Activated naive CD4-positive, alpha-beta T cell treated with anti-CD3 and anti-CD28 coated beads, Interleukin-2, amount 10 ng/mL, durations not matched to agents 7 days and 5 days (primary cell): ENCODE data around the gene AASDH.

ENCODE experiments used
- CTCF ChIA-PET: fragments of 350-600 bp; sonication (Branson Sonifier 250); formaldehyde crosslinking; loops from one replicate; lab custom pipeline; 2021; ENCODE audit warnings: antibody characterized with exemption; lab: Charles Lee
- DNase-seq: peaks from one replicate; pipeline ENCODE4 v3.0.0-alpha.2; 2020
- H3K27ac Mint-ChIP-seq: one replicate; pipeline ENCODE4 v1.8.0; 2021; ENCODE audit warnings: mild to moderate bottlenecking, moderate library complexity, mixed read lengths
- H3K27me3 Mint-ChIP-seq: one replicate; pipeline ENCODE4 v1.8.0; 2021; ENCODE audit warnings: mild to moderate bottlenecking, mixed read lengths
- H3K36me3 Mint-ChIP-seq: one replicate; pipeline ENCODE4 v1.8.0; 2021; ENCODE audit warnings: mixed read lengths
- H3K4me1 Mint-ChIP-seq: one replicate; pipeline ENCODE4 v1.8.0; 2021; ENCODE audit warnings: mixed read lengths
- H3K4me3 Mint-ChIP-seq: one replicate; pipeline ENCODE4 v1.8.0; 2021; ENCODE audit warnings: mild to moderate bottlenecking, moderate library complexity, mixed read lengths
- H3K9me3 Mint-ChIP-seq: one replicate; pipeline ENCODE4 v1.8.0; 2021; ENCODE audit warnings: mixed read lengths

The AASDH gene

GRCh38 chr4:56318555-56318954, 68.7 kb downstream of the AASDH start:
- CTCF ChIA-PET = no interaction called here
- Mint-ChIP-seq H3K27me3 (peaks cover 9% of the 10 kb centered on the region), H3K4me3 (no peak overlapping the region), H3K9me3 (no peaks in the 10 kb centered on the region), H3K27ac (no peak overlapping the region), H3K36me3 (no peaks in the 10 kb centered on the region), H3K4me1 (no peaks in the 10 kb centered on the region)
- DNase-seq = no peak

GRCh38 chr4:56317749-56318148, 69.5 kb downstream of the AASDH start:
- Mint-ChIP-seq H3K36me3 (no peaks in the 10 kb centered on the region), H3K9me3 (no peaks in the 10 kb centered on the region), H3K4me1 (no peaks in the 10 kb centered on the region), H3K27ac (no peak overlapping the region), H3K4me3 (no peak overlapping the region), H3K27me3 (peaks cover 9% of the 10 kb centered on the region)
- DNase-seq = no peak
- CTCF ChIA-PET = no interaction called here

GRCh38 chr4:56316011-56316650, 71.2 kb downstream of the AASDH start:
- no peak overlapping the region for H3K27ac Mint-ChIP-seq
- H3K4me1 Mint-ChIP-seq = no peaks in the 10 kb centered on the region
- DNase-seq = no peak
- H3K4me3 Mint-ChIP-seq = no peak overlapping the region
- no peaks in the 10 kb centered on the region for H3K9me3 Mint-ChIP-seq
- CTCF ChIA-PET = no interaction called here
- no peaks in the 10 kb centered on the region for H3K36me3 Mint-ChIP-seq
- H3K27me3 Mint-ChIP-seq = peaks cover 8% of the 10 kb centered on the region

GRCh38 chr4:56315543-56315942, 71.7 kb downstream of the AASDH start:
- Mint-ChIP-seq H3K27me3 (peaks cover 2% of the 10 kb centered on the region), H3K4me1 (no peaks in the 10 kb centered on the region), H3K4me3 (no peak overlapping the region), H3K27ac (no peak overlapping the region), H3K36me3 (no peaks in the 10 kb centered on the region), H3K9me3 (no peaks in the 10 kb centered on the region)
- CTCF ChIA-PET = no interaction called here
- DNase-seq = no peak

GRCh38 chr4:56315041-56315440, 72.2 kb downstream of the AASDH start:
- no peaks in the 10 kb centered on the region for H3K36me3 Mint-ChIP-seq
- CTCF ChIA-PET = no interaction called here
- H3K9me3 Mint-ChIP-seq = no peaks in the 10 kb centered on the region
- DNase-seq = no peak
- no peaks in the 10 kb centered on the region for H3K4me1 Mint-ChIP-seq
- no peak overlapping the region for H3K4me3 Mint-ChIP-seq
- H3K27ac Mint-ChIP-seq = no peak overlapping the region
- no peaks in the 10 kb centered on the region for H3K27me3 Mint-ChIP-seq

GRCh38 chr4:56314207-56314915, 72.9 kb downstream of the AASDH start:
- Mint-ChIP-seq H3K4me3 (no peak overlapping the region), H3K27me3 (no peaks in the 10 kb centered on the region), H3K9me3 (no peaks in the 10 kb centered on the region), H3K27ac (no peak overlapping the region), H3K4me1 (no peaks in the 10 kb centered on the region), H3K36me3 (no peaks in the 10 kb centered on the region)
- CTCF ChIA-PET = no interaction called here
- no peak for DNase-seq

GRCh38 chr4:56313132-56313531, 74.2 kb downstream of the AASDH start:
- Mint-ChIP-seq H3K4me1 (no peaks in the 10 kb centered on the region), H3K9me3 (no peaks in the 10 kb centered on the region), H3K4me3 (no peak overlapping the region), H3K36me3 (no peaks in the 10 kb centered on the region), H3K27me3 (peaks cover 3% of the 10 kb centered on the region), H3K27ac (no peak overlapping the region)
- no peak for DNase-seq
- CTCF ChIA-PET = no interaction called here

- no peak for DNase-seq
- H3K27me3 Mint-ChIP-seq = peaks cover 7% of the 10 kb centered on the region
- no peak overlapping the region for H3K27ac Mint-ChIP-seq
- H3K36me3 Mint-ChIP-seq = no peaks in the 10 kb centered on the region
- no peaks in the 10 kb centered on the region for H3K9me3 Mint-ChIP-seq
- H3K4me3 Mint-ChIP-seq = no peak overlapping the region
- CTCF ChIA-PET = interaction anchor here (0.7 kb wide), 1 partner anchor 9 kb away, joined by 3 read pairs; no protein-coding TSS in a partner anchor
- no peaks in the 10 kb centered on the region for H3K4me1 Mint-ChIP-seq
These were observed 75.9 kb downstream of the AASDH start for GRCh38 chr4:56311299-56311975.

GRCh38 chr4:56310401-56311125, 76.7 kb downstream of the AASDH start:
- Mint-ChIP-seq H3K36me3 (no peaks in the 10 kb centered on the region), H3K27me3 (peaks cover 7% of the 10 kb centered on the region), H3K4me1 (peaks cover under 1% of the 10 kb centered on the region), H3K4me3 (no peak overlapping the region), H3K27ac (no peak overlapping the region), H3K9me3 (no peaks in the 10 kb centered on the region)
- CTCF ChIA-PET = no interaction called here
- no peak for DNase-seq

GRCh38 chr4:56308384-56308783, 78.9 kb downstream of the AASDH start:
- Mint-ChIP-seq H3K27ac (no peak overlapping the region), H3K36me3 (no peaks in the 10 kb centered on the region), H3K9me3 (no peaks in the 10 kb centered on the region), H3K4me3 (no peak overlapping the region), H3K27me3 (peaks cover 7% of the 10 kb centered on the region), H3K4me1 (peaks cover 2% of the 10 kb centered on the region)
- no peak for DNase-seq
- CTCF ChIA-PET = no interaction called here

GRCh38 chr4:56307423-56307822, 79.9 kb downstream of the AASDH start:
- H3K27ac Mint-ChIP-seq = no peak overlapping the region
- H3K4me3 Mint-ChIP-seq = no peak overlapping the region
- no peak for DNase-seq
- peaks cover 2% of the 10 kb centered on the region for H3K4me1 Mint-ChIP-seq
- CTCF ChIA-PET = no interaction called here
- H3K9me3 Mint-ChIP-seq = no peaks in the 10 kb centered on the region
- peaks cover 7% of the 10 kb centered on the region for H3K27me3 Mint-ChIP-seq
- H3K36me3 Mint-ChIP-seq = no peaks in the 10 kb centered on the region

- H3K36me3 Mint-ChIP-seq = no peaks in the 10 kb centered on the region
- H3K4me3 Mint-ChIP-seq = no peak overlapping the region
- DNase-seq = no peak
- no peaks in the 10 kb centered on the region for H3K9me3 Mint-ChIP-seq
- H3K27me3 Mint-ChIP-seq = peaks cover 7% of the 10 kb centered on the region
- CTCF ChIA-PET = no interaction called here
- H3K4me1 Mint-ChIP-seq = peaks cover 11% of the 10 kb centered on the region
- no peak overlapping the region for H3K27ac Mint-ChIP-seq
These were observed 81.9 kb downstream of the AASDH start for GRCh38 chr4:56305390-56305789.

- H3K27ac Mint-ChIP-seq = no peak overlapping the region
- H3K4me3 Mint-ChIP-seq = no peak overlapping the region
- no peaks in the 10 kb centered on the region for H3K9me3 Mint-ChIP-seq
- CTCF ChIA-PET = no interaction called here
- no peak for DNase-seq
- H3K36me3 Mint-ChIP-seq = no peaks in the 10 kb centered on the region
- H3K4me1 Mint-ChIP-seq = peaks cover 11% of the 10 kb centered on the region
- peaks cover 20% of the 10 kb centered on the region for H3K27me3 Mint-ChIP-seq
These were observed 83.4 kb downstream of the AASDH start for GRCh38 chr4:56303921-56304320.

GRCh38 chr4:56302760-56303159, 84.5 kb downstream of the AASDH start:
- DNase-seq = no peak
- peaks cover 16% of the 10 kb centered on the region for H3K27me3 Mint-ChIP-seq
- no peak overlapping the region for H3K4me3 Mint-ChIP-seq
- CTCF ChIA-PET = interaction anchor here (1.0 to 1.4 kb wide), 2 partner anchors 9 to 169 kb away, joined by 3 to 5 read pairs; no protein-coding TSS in a partner anchor
- H3K36me3 Mint-ChIP-seq = no peaks in the 10 kb centered on the region
- no peaks in the 10 kb centered on the region for H3K9me3 Mint-ChIP-seq
- H3K4me1 Mint-ChIP-seq = peaks cover 11% of the 10 kb centered on the region
- no peak overlapping the region for H3K27ac Mint-ChIP-seq
